ENCODE data around the gene ZNF775.

The ZNF775 gene

DNA sequence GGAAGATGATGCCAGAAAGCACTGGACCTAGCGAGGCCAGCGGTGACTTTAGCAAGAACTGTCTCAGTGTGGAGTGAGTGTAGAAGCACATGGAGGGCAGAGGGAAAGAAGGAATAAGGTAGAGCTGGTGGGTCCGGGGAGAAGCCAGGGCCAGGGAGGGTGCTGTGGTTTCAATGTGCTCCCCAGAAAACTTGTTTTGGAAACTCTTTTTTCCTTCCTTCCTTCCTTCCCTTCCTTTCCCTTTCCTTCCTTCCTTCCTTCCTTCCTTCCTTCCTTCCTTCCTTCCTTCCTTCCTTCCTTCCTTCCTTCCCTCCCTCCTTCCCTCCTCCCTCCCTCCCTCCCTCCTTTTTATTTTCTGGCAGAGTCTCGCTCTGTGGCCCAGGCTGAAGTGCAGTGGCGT lies 32.2 kb upstream of the ZNF775 start:
- DNase-seq: no peak

- DNase-seq: no peak
Observed at GRCh38 chr7:150351587-150352194, 27.4 kb upstream of the ZNF775 start.

DNA sequence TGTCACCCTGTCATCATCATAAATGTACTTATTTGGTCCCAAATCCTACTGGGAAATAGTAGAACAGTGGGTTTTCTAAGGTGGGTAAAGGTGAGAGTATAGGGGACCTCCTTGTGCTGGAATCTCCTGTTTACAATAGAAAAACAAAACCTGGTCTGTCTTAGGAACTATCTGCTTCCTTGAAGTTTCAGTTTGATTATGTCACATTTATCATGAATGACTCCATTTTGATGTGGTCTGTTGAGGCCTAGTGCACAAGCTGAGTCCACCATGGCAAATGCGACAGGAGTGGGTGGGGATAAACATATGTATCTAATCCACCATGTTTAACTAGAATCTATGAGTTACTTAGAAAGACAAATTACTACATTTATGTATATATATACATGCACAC lies 23.5 kb upstream of the ZNF775 start:
- no peak for DNase-seq

DNA sequence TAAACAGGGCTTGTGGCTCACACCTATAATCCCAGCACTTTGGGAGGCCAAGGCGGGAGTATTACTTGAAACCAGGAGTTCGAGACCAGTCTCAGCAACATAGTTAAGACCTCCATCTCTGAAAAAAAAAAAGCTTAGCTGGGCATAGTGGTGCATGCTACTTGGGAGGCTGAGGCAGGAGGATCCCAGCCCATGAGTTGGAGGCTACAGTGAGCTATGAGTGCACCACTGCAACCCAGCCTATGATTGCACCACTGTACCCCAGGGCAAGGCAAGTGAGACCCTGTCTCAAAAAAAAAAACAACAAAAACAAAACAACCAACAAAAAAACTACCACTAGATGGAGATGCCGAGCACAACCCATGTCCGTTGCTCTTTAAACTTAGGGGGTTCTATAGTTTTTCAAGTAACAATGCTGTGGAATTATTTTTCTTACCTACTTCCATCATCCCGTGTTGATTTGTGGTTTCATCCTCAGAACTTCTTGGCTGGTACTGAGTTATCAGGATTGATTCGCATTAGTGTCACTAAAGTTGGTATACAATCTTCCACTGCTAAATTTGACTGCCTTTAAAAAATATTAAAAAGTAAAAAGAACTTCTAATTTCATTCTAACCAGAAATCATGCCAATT lies 22.7 kb upstream of the ZNF775 start:
- DNase-seq: no peak

DNA sequence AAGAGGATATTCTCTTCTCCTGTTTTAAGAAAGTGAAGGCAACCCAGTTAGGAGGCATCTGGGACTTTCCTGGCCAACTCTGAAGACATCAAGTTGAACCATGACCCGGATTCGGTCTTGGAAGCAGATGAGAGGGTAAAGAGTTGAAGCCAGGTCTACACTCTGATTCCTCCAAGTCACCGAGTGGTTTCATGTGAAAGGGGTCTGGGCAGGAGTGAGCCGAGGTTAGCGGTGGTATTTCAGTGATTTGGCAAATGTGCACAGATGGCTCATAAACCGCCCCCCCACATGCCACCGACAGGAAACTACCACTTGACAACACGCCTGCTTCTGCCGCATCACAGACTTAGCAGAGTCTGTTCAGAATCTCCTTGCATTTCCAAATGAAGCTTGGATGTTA lies 21.9 kb upstream of the ZNF775 start:
- no peak for DNase-seq

- no peak for DNase-seq
Observed at GRCh38 chr7:150357771-150358427, 21.2 kb upstream of the ZNF775 start.

GRCh38 chr7:150358433-150358832 lies 20.7 kb upstream of the ZNF775 start:
- DNase-seq: no peak

GRCh38 chr7:150358988-150359621 lies 20.0 kb upstream of the ZNF775 start:
- no peak for DNase-seq

DNA sequence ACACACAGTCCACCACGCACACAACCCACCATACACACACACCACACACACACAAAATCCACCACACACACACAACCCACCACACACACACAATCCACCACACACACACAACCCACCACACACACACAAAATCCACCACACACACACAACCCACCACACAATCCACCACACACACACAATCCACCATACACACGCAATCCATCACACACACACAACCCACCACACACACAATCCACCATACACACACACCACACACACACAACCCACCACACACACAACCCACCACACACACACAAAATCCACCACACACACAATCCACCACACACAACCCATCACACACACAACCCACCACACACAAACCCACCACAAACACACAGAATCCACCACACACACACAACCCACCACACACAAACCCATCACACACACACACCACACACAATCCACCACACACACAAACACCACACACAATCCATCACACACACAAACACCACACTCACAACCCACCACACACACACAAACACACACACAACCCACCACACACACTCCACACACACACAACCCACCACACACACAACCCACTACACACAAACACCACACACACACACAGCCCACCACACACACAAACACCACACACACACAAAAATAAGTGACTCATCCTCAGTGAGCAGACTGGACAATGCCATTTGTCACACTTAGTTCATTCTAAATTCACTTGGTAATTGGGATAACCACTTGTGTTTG lies 19.3 kb upstream of the ZNF775 start:
- no peak for DNase-seq

- DNase-seq: no peak
Observed at GRCh38 chr7:150360363-150361058, 18.6 kb upstream of the ZNF775 start.

DNA sequence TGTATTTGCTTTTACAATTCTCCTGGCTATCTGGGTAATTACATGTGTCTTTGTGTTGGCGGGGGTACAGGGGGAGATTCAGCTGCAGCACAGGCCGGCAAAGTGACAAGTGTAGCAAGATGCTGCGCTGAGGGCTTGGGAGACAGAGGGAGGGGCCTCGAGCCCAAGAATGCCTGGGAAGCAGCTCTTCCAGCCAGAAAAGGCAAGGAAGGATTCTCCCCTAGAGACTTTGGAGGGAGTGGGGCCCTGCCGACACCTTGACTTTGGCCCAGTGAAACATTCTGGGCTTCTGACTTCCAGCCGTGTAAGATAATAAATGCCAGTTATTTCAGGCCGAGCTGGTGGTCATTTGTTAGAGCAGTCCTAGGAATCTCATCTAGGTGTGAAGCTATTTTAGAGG lies 17.7 kb upstream of the ZNF775 start:
- DNase-seq: no peak

- no peak for DNase-seq
Observed at GRCh38 chr7:150361807-150362621, 17.1 kb upstream of the ZNF775 start.

DNA sequence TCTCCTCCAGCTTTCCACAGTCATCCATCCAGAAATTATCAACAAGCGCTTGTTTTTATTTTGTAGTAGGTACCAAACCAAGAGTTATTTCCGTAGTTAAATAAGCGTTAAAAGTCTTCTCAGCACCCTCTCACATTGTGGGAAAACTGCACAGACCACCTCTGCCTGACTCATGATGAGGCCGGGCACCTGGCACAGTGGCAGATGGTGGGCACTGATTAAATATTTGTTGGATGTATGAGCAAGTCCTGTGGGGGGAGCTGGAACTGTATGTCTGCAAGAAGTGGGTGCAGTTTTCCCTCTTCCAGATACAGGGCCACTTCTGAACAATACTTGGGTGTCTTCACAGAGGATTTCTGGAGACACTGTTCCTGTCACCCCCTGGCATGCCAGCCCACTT lies 15.8 kb upstream of the ZNF775 start:
- no peak for DNase-seq

- no peak for DNase-seq
Observed at GRCh38 chr7:150363872-150364271, 15.3 kb upstream of the ZNF775 start.

GRCh38 chr7:150365194-150365593 lies 13.9 kb upstream of the ZNF775 start:
- no peak for DNase-seq

DNA sequence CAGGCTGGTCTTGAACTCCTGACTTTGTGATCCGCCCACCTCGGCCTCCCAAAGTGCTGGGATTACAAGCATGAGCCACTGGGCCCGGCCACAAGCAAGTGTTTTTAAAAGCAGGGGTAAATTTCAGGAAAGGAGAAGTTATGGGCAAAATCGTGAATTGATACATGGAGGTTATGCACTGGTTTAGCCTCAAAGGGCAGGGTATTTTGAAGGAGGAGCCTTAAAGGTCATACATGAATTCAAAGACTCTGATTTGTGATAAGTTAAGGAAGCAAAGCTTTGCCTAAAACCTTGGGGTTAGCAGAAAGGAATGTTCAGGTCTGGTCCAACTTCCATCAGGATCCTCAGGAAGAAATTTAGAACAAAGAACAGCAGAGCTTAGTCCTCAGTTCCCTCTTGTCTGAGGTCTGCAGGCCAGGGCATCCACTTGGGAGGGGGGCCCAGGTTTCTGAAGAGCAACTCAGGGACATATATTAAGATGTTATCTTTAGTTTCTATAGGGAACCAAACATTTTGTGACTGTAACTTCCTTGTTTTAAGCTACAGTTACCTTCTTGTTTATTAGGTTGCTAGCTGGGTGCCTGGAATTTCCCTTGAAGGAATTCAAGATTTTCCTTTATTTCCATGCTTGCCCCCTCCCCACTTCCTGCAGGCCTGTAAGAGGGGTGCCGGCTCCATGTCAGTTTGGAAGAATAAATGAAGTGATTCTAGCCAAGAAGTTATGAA lies 13.3 kb upstream of the ZNF775 start:
- no peak for DNase-seq

GRCh38 chr7:150367677-150368095 lies 11.4 kb upstream of the ZNF775 start:
- DNase-seq: no peak

DNA sequence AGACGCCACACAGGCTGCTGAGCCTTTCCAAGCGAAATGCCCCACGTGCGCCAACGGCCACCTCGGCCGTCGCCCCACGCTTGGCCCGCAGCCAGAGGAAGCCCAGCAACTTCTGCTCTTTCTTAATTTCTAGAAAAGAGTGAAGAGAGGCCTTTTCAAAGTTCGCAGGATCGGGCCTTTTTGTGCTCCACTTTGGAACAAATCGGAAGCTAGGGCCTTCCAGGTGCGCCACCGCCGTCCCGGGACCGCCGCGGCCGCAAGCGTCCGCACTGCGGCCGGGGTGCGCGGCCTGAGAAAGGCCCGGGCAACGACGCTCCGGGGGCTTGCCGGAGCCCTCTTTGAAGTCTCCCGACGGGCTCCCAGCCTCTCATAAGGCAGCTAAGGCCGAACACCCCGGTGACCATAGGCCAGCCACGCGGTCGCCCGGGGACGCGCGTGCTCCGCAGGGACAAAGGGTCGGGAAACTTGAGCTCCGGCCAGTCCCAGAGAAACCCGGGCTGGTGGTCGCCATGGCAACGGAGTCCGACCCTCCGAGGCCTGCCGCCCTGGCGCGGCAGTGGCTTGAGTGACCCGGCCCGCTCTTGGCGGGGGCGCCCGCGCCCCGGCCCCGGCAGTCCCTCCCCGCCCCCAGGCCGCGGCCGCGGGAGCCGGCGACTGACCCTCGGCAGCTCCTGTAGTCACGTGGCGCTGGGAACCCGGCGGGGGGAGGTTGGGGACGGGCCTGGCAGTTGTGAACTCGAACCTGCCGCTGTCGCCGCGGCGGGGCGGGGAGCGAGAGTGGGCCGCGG lies 10.8 kb upstream of the ZNF775 start, which contains the start of gene REPIN1:
REPIN1 (plus strand) TSS at position 727 of the 788 bp plus-strand sequence. CDS start 890 bp downstream, outside the sequence.
- peak; percentile 85 for DNase-seq

DNA sequence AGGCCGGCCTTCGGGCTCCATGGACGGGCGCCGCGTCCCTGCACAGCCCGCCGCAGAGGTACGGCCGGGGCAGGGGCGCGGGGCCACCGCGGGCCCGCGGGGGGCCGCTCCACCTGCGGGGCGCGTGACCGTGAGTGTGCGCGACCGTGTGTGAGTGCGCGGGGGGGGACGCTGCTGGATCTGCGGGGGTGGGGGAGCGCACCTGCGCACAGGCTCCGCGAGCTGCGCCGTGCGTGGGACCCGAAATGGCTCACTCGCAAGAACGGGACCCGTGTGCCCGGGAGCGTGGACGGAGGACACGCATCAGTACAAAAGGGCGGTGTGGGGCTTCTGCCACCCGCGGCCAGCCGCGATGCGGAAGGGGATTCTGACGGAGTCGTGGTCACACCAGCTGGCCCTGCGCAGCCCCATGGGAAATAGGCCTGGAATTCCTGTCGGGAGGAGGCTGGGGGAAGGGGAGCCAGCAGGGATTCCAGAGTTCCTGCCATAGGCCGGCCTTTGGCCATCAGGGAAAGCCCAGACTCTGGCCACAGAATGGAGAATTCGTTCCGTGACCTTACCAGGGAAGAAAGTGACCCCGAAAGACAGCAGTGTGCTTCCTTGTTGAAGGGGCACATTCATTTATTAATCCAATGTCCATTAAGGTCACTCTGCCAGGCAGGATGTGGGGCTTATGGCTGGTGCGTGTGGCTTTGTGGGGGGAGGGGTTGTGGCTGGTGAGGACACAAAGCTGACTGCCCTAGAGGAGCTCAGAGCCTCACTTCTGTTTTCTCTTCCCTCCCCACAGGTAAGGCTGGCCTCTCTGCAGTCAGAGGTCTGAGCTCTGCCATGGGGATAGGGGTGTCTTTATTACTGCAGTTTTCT lies 10.0 kb upstream of the ZNF775 start:
- DNase-seq: peak; percentile 58

Measured in activated gamma-delta T cell (primary cell).